MCF 10A (cell line): ENCODE results near the gene GDF15. TPM values are rescaled to one million over a fixed set of nuclear protein-coding genes. Genes with fewer than 3 reads are reported as not detected.

ENCODE experiments used
- BruUV-seq: library from RNA; stranded (reverse); fragments of 400-500 nt; replicated peaks from 2 replicates; lab custom pipeline; 2021; lab: Mats Ljungman, UMichigan
- CTCF ChIA-PET: fragments of 300-600 bp; sonication (Branson Sonifier 250); formaldehyde crosslinking; extraction: SDS; loops from one replicate; lab custom pipeline; 2021; ENCODE audit warnings: antibody characterized with exemption, inconsistent platforms; lab: Yijun Ruan, JAX
- POLR2A ChIA-PET: fragments of 300-600, 350-650 bp; sonication (Branson Sonifier 250); formaldehyde crosslinking; extraction: SDS; loops from one replicate; lab custom pipeline; 2020; ENCODE audit warnings: antibody characterized with exemption, inconsistent platforms; lab: Yijun Ruan, JAX
- DNase-seq: peaks from one replicate; pipeline ENCODE4 v3.0.0-alpha.2; 2018; ENCODE audit not compliant: unreplicated experiment
- H3K27ac Mint-ChIP-seq: one replicate; pipeline ENCODE4 v1.8.0; 2022; ENCODE audit warnings: mild to moderate bottlenecking, low read depth, mixed read lengths; ENCODE audit not compliant: unreplicated experiment
- H3K27me3 Mint-ChIP-seq: one replicate; pipeline ENCODE4 v1.8.0; 2022; ENCODE audit warnings: mixed read lengths; ENCODE audit not compliant: insufficient read depth, unreplicated experiment
- H3K36me3 Mint-ChIP-seq: one replicate; pipeline ENCODE4 v1.8.0; 2022; ENCODE audit warnings: mild to moderate bottlenecking, moderate library complexity, mixed read lengths; ENCODE audit not compliant: insufficient read depth, unreplicated experiment
- H3K4me1 Mint-ChIP-seq: one replicate; pipeline ENCODE4 v1.8.0; 2022; ENCODE audit warnings: mixed read lengths; ENCODE audit not compliant: insufficient read depth, unreplicated experiment
- H3K4me3 Mint-ChIP-seq: one replicate; pipeline ENCODE4 v1.8.0; 2022; ENCODE audit warnings: mild to moderate bottlenecking, moderate library complexity, mixed read lengths; ENCODE audit not compliant: unreplicated experiment
- H3K9me3 Mint-ChIP-seq: one replicate; pipeline ENCODE4 v1.8.0; 2022; ENCODE audit warnings: mixed read lengths; ENCODE audit not compliant: unreplicated experiment
- intact Hi-C: fragments of 100-400 bp; cut with micrococcal nuclease; formaldehyde crosslinking; loops from 2 replicates; pipeline ENCODE4 v1.14.1; 2022
- total RNA-seq: library from RNA; stranded (reverse); gene quantifications from 2 replicates; pipeline ENCODE4 v1.2.3, GENCODE V29; 2022
- TF ChIP-seq, protein P1 (sequence below): fragments of 200-600 bp; IDR thresholded peaks from one replicate; pipeline ENCODE4 v1.8.0; 2022; ENCODE audit warnings: antibody characterized with exemption, mild to moderate bottlenecking; ENCODE audit not compliant: unreplicated experiment

GDF15 gene
- total RNA-seq, 1 experiment from 2014 or later, result 193 TPM

DNA sequence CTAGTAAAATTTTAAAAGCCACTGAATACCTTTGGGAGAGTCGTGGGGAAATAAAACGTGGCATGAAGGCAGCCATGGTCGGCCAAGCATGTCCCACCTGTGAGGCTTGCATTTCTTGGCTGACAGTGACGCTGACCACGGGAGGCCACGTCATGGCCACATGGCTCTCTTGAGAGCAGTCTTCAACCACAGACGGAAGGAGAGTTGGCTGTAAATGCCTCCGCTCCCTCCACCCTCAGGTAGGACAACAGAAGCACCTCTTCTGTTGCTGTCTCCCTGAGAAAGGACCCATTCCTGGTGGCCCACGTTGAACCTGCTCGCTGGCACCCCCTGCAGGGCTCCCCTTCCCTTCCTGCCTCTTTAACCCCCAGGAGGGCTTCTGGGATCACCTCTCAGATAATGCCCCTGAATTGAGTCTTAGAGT is 22.1 kb downstream of the GDF15 start:
- H3K27ac Mint-ChIP-seq, result no peak overlapping the region
- no peaks in the 10 kb centered on the region for H3K9me3 Mint-ChIP-seq
- H3K4me3 Mint-ChIP-seq, result no peak overlapping the region
- intact Hi-C loops, result no loop called here
- ChIA-PET CTCF (no interaction called here), POLR2A (interaction anchor here (0.7 kb wide), 1 partner anchor 556 kb away, joined by 4 read pairs; no protein-coding TSS in a partner anchor)
- DNase-seq, result no peak
- H3K4me1 Mint-ChIP-seq, result peaks cover 6% of the 10 kb centered on the region
- H3K36me3 Mint-ChIP-seq, result no peaks in the 10 kb centered on the region
- no peaks in the 10 kb centered on the region for H3K27me3 Mint-ChIP-seq
- BruUV-seq, result no TSS peak
- TF ChIP-seq, protein P1, sequence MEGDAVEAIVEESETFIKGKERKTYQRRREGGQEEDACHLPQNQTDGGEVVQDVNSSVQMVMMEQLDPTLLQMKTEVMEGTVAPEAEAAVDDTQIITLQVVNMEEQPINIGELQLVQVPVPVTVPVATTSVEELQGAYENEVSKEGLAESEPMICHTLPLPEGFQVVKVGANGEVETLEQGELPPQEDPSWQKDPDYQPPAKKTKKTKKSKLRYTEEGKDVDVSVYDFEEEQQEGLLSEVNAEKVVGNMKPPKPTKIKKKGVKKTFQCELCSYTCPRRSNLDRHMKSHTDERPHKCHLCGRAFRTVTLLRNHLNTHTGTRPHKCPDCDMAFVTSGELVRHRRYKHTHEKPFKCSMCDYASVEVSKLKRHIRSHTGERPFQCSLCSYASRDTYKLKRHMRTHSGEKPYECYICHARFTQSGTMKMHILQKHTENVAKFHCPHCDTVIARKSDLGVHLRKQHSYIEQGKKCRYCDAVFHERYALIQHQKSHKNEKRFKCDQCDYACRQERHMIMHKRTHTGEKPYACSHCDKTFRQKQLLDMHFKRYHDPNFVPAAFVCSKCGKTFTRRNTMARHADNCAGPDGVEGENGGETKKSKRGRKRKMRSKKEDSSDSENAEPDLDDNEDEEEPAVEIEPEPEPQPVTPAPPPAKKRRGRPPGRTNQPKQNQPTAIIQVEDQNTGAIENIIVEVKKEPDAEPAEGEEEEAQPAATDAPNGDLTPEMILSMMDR, result no peak

DNA sequence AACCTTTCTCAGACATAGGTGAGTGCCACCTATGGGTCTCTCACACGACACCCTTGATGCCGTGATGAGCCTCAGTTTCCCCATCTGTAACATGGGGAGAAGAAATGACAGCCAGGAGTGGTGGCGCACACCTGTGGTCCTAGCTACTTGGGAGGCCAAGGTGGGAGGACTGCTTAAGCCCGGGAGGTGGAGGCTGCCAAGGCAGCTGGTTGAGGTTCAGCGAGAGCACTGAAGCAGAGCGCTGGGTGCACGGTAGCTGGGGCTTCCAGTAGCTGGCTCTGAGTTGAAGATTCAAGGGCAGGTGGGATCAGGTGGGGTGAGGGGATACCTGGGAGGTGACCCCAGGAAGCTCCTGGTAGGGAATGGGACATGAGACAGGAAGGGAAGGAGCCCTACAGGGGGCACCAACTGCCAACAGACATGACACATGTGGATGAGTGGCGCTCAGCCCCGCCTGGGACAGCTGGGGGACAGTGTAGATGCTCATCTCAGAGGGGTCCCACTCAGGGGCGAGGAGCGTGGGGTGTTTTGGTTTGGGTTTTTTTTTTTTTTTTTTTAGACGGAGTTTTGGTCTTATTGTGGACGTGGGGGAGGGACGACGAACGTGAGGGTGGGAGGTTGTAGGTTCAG is 26.8 kb downstream of the GDF15 start:
- DNase-seq, result no peak
- peaks cover 6% of the 10 kb centered on the region for H3K4me1 Mint-ChIP-seq
- CTCF ChIA-PET, result interaction anchor here (0.5 to 6.7 kb wide), 14 partner anchors 11 to 161 kb away, joined by 3 to 118 read pairs (median 4); partner anchors contain the start of gene GDF15
- BruUV-seq, result no TSS peak
- no peaks in the 10 kb centered on the region for H3K27me3 Mint-ChIP-seq
- TF ChIP-seq, protein P1, result no peak
- no peaks in the 10 kb centered on the region for H3K9me3 Mint-ChIP-seq
- POLR2A ChIA-PET, result no interaction called here
- H3K27ac Mint-ChIP-seq, result no peak overlapping the region
- no peaks in the 10 kb centered on the region for H3K36me3 Mint-ChIP-seq
- intact Hi-C loops, result no loop called here
- no peak overlapping the region for H3K4me3 Mint-ChIP-seq

DNA sequence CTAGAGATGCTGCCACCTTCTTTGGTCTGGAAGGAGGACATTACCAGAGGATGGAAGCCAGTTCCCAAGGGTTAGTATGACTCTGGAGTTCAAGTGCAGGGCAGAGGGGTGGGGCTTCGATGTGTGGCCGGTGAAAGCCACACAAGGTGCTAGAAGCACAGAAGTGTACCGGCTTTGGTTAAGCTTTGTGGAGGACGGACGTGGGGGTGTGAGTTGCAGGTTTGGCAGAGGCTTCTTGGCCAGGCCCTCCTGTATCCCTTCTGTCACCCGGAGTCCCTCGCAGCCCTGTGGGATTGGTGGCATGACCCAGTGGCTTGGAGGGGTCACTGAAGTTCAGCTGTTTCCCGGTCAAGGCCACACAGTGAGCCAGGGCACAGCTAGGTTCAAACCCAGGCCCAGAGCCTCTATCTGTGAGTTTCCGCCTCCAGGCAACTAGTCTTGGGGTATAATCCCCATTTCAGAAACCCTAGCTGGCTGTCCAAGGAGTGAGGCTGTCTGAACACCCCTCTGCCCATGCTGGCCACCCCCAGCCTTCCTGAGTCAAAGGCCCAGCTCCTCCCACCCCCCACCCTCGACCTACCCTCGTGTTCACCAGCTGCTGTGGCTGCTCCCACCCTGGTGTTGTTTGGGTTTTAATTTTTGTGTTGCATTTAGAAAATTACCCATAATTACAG is 28.7 kb downstream of the GDF15 start:
- Mint-ChIP-seq H3K36me3 (no peaks in the 10 kb centered on the region), H3K27me3 (no peaks in the 10 kb centered on the region), H3K27ac (no peak overlapping the region), H3K4me3 (no peak overlapping the region), H3K9me3 (no peaks in the 10 kb centered on the region), H3K4me1 (peaks cover 16% of the 10 kb centered on the region)
- ChIA-PET CTCF (interaction anchor here (0.5 to 6.7 kb wide), 11 partner anchors 16 to 208 kb away, joined by 3 to 118 read pairs (median 3); partner anchors contain the start of gene GDF15), POLR2A (interaction anchor here (0.7 kb wide), 2 partner anchors 37 to 133 kb away, joined by 3 to 4 read pairs; partner anchors contain the start of gene JUND)
- TF ChIP-seq, protein P1, result no peak
- intact Hi-C loops, result no loop called here
- DNase-seq, result no peak
- no TSS peak for BruUV-seq
